Heart left ventricle (tissue), 16 donors: Measurements from ENCODE around the gene PRR14. TPM values are rescaled to one million over a fixed set of nuclear protein-coding genes. Genes with fewer than 3 reads are reported as not detected.

Experiments used
- ATAC-seq, 4 donors: fragments of 200-7000 bp; cut with Tn5 transposase; one replicate each; pipeline ENCODE4 v1.9.1; 2020 to 2022; ENCODE audit warnings: moderate library complexity in 4 of 4, mild to moderate bottlenecking in 3 of 4, moderate number of reproducible peaks in 1 of 4
- DNase-seq, 5 donors: peaks; one replicate each; pipeline ENCODE4 v3.0.0-alpha.2; 2020
- H3K27ac ChIP-seq, 12 donors: fragments of 200-600 bp; sonication (generic) in 4 of 12; one replicate each; pipeline versions ENCODE4 v1.5.0 to v1.8.0; 2016 to 2022; ENCODE audit warnings: mild to moderate bottlenecking in 2 of 12
- H3K27me3 ChIP-seq, 9 donors: fragments of 200-600 bp; sonication (generic) in 2 of 9; one replicate each; pipeline versions ENCODE4 v1.5.1 to v1.8.0; 2016 to 2022; ENCODE audit warnings: mild to moderate bottlenecking in 3 of 9
- H3K36me3 ChIP-seq, 9 donors: fragments of 200-600 bp; sonication (generic) in 2 of 9; one replicate each; pipeline versions ENCODE4 v1.5.0 to v1.8.0; 2018 to 2022; ENCODE audit warnings: mild to moderate bottlenecking in 2 of 9
- H3K4me1 ChIP-seq, 12 donors: fragments of 200-600 bp; sonication (generic) in 4 of 12; one replicate each; pipeline versions ENCODE4 v1.5.0 to v1.8.0; 2016 to 2022; ENCODE audit warnings: mild to moderate bottlenecking in 3 of 12
- H3K4me3 ChIP-seq, 12 donors: fragments of 200-600 bp; sonication (generic) in 4 of 12; one replicate each; pipeline versions ENCODE4 v1.5.0 to v1.8.0; 2017 to 2022; ENCODE audit warnings: mild to moderate bottlenecking in 9 of 12, moderate library complexity in 4 of 12
- H3K9me3 ChIP-seq, 12 donors: fragments of 200-600 bp; sonication (generic) in 4 of 12; one replicate each; pipeline versions ENCODE4 v1.5.0 to v1.8.0; 2016 to 2022; ENCODE audit warnings: mild to moderate bottlenecking in 1 of 12
- POLR2A ChIP-seq, 2 donors: fragments of 450-650 bp; IDR thresholded peaks; one replicate each; pipeline ENCODE4 v1.6.1; 2017; ENCODE audit warnings: antibody characterized with exemption in 2 of 2, mild to moderate bottlenecking in 2 of 2, moderate library complexity in 2 of 2
- WGBS, 4 donors: extraction: QIAGEN DNeasy Blood & Tissue Kit in 2 of 4; methylation state at CpG; one replicate each; pipeline versions ENCODE4 v1.1.5 to v1.1.7; 2013 to 2018; 5-methylcytosine and 5-hydroxymethylcytosine counted together
- intact Hi-C, 10 donors: fragments of 100-400 bp; cut with DNase I; formaldehyde crosslinking; loops; one replicate each; pipeline versions ENCODE4 v1.11.1 to v1.14.2; 2022
- polyA plus RNA-seq, 2 donors: library from polyadenylated mRNA; stranded (reverse); fragments of 200-250 nt; gene quantifications; one replicate each; pipeline ENCODE4 v1.2.3, GENCODE V29; 2013
- total RNA-seq, 9 donors: library from RNA; depleted of rRNA in 2 of 9; stranded (reverse); fragments of >200 nt in 2 of 9; fragmentation: NEBNext Ultra II Directional in 3 of 9; extraction: Animal tissue kit (Norgen Biotek cat#: 25700) in 3 of 9; gene quantifications; one replicate each; pipeline versions ENCODE4 v1.1.0 to v1.2.4, GENCODE V29; 2016 to 2023
- TF ChIP-seq, protein P1 (sequence below), 12 donors: fragments of 200-600 bp; sonication (generic) in 4 of 12; IDR thresholded peaks; one replicate each; pipeline versions ENCODE4 v1.5.0 to v1.8.0; 2018 to 2022; ENCODE audit warnings: antibody characterized with exemption in 12 of 12, mild to moderate bottlenecking in 5 of 12
- donor health status: ischemic (EF 13 %, LVEDD 7.1; RV severe dilation, severe dysfunction).
- donor health status: healthy with polysubstance abuse.
- donor health status: DM: no; HTN: yes; CAD: no.
- donor health status: DM: no; HTN: no; CAD: no.
- donor health status: ischemic (EF 25% LVEDD 6.9; RV normal size, moderate dysfunction).
- donor health status: ischemic (EF 25% LVEDD 5.7; RV mildly dilated, moderate dysfunction).
- donor health status: healthy.
- donor health status: DM: yes; HTN: yes; CAD: no.
- donor health status: ischemic (EF 35%, LVEDD 5.7; RV mildly dilated, moderate dysfunction).
- donor health status: nonischemic (EF 11% LVEDD 7.7; RV severe dilation, severe dysfunction).
- donor health status: DM: yes; HTN: yes; CAD: no.
- donor health status: PGD.
- donor health status: ischemic (EF 29% LVEDD 5.4; RV normal size, mild dysfunction).
- donor health status: nonischemic (EF 23%, LVEDD 6.1; RV moderate dilation, normal function).

The PRR14 gene
- total and polyA plus RNA-seq, 11 donors, result 12.3 to 26.6 (median 22.1) TPM

DNA sequence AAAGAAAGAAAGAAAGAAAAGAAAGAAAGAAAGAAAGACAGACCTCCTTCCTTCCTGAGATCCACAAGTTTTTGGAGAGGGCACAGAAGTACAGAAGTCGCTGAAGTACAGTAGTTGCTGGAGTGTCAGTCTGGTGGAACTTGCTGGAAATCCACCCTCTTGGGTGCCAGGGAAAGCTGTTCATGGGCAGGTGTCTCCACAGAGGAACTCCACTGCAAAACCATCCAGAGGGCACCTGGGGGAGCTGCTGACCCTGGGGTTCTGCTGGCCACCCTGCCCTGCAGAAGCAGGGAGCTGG is 3.5 kb upstream of the PRR14 start:
- WGBS, 4 donors, result 73 to 90% (median 78%) methylated on average over 1 of the region's 1 CpG
- H3K4me3 ChIP-seq, result no peak overlapping the region
- H3K9me3 ChIP-seq, result no peaks in the 10 kb centered on the region
- H3K4me1 ChIP-seq, result peaks cover 0 to 17% (median 8%) of the 10 kb centered on the region in 12 donors
- DNase-seq (no peak), ATAC-seq (no peak)
- TF ChIP-seq, protein P1, sequence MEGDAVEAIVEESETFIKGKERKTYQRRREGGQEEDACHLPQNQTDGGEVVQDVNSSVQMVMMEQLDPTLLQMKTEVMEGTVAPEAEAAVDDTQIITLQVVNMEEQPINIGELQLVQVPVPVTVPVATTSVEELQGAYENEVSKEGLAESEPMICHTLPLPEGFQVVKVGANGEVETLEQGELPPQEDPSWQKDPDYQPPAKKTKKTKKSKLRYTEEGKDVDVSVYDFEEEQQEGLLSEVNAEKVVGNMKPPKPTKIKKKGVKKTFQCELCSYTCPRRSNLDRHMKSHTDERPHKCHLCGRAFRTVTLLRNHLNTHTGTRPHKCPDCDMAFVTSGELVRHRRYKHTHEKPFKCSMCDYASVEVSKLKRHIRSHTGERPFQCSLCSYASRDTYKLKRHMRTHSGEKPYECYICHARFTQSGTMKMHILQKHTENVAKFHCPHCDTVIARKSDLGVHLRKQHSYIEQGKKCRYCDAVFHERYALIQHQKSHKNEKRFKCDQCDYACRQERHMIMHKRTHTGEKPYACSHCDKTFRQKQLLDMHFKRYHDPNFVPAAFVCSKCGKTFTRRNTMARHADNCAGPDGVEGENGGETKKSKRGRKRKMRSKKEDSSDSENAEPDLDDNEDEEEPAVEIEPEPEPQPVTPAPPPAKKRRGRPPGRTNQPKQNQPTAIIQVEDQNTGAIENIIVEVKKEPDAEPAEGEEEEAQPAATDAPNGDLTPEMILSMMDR (IDR thresholded peaks at IDR 0.05), result no peak
- no peak for TF ChIP-seq POLR2A (IDR thresholded peaks at IDR 0.05)
- intact Hi-C loops, result loop anchor here in 2 of 10 donors (5.0 to 10.0 kb wide), 2 partner anchors 62 to 670 kb away; partner anchors contain the start of gene ZNF785 (in 1 of the 2)
- no peaks in the 10 kb centered on the region for H3K27me3 ChIP-seq
- H3K27ac ChIP-seq, result no peak overlapping the region
- H3K36me3 ChIP-seq, result peaks cover 0 to under 1% (median 0%) of the 10 kb centered on the region in 9 donors

DNA sequence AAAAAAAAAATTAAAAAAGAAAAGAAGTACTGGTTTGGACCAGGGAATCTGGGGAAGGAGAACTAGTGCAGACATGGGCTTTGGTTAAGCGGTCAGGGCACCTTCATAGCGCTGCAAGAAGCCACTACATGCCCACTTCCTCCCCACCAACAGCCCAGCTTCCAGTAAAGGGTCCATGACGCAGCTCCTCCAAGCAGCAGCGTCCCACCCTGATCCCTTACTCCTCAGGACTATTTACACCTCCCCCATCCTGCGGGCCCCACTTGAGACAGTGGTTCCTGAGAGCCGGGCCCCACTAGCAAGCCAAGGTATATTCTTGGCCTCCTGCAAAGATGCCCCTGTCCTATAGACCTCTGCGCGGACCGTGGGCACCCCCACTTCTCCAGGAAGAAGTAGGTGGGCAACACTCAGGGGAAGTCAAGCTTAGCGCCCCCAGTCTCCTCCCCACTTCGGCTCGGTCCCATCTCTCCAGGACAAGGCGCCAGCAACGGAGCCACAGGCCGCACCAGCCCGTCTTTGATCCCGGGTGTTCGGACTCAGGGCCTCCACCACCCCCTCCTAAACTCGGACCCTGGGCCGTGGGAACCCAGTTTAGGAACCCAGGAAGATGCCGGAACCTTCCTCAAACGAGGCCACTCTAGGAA is 913 bp upstream of the PRR14 start:
- peak overlapping the region; percentile 69 to 99 (median 95) for H3K27ac ChIP-seq
- intact Hi-C loops, result loop anchor here in 6 of 10 donors (1.0 to 10.0 kb wide), 8 partner anchors 8 to 673 kb away; partner anchors contain the start of genes ZNF785 (in 2 of the 6), FBRS (in 1 of the 6), SRCAP (in 1 of the 6) and ZNF688 (in 1 of the 6)
- ATAC-seq, result peak in 1 of 4 donors; percentile 7
- TF ChIP-seq, protein P1 (IDR thresholded peaks at IDR 0.05), result no peak
- no peak for TF ChIP-seq POLR2A (IDR thresholded peaks at IDR 0.05)
- 37 to 69% (median 45%) methylated on average over 17 to 22 of the region's 22 CpGs for WGBS, 4 donors
- peak in 2 of 5 donors; percentile 49 to 76 for DNase-seq
- H3K4me1 ChIP-seq, result peaks cover 0 to 26% (median 14%) of the 10 kb centered on the region in 12 donors
- H3K36me3 ChIP-seq, result peaks cover 0 to 27% (median 24%) of the 10 kb centered on the region in 9 donors
- peak overlapping the region in 11 of 12 donors; percentile 30 to 93 (median 70) for H3K4me3 ChIP-seq
- H3K27me3 ChIP-seq, result no peaks in the 10 kb centered on the region
- no peaks in the 10 kb centered on the region for H3K9me3 ChIP-seq

DNA sequence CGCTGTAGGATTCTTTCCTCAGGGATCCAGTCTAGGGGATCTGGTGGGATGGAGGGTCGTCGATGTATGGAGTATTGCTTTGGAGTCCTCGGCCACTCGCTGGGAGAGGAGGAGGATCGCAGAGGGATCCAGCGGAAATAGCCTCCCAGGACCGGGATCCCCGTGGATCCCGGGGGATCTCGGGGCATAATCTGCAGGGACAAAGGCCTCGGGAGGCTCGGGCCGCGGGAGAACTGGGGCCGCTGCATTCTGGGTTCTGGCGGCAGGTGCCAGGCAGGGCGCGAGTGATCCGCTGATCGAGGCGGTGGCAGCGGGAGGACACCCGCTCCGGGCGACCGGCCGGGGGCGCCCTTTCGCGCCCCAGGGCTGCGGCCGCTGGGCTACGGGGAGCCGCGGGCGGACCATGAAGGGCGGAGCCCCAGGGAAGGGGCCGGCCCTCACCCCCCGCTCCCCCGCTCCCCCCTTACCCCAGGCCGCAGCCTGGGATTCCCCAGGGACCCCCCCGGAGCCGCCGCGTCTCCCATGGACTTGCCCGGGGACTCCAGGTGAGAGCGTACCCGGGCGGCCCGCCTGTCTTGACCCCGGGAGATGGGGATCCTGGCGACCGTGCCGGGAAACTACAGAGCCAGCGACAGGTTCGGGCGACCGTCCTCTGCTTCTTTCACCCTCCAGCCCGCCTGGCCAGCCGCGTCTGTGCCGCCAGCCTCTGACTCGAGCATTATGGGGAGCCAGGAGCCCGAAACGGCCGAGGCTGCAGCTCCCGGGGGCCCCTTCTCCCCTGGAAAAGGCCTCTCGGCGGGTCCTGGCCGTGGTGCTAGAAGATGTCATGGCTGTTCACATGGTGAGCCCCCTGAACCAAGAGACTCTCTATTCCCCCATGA is 604 bp downstream of the PRR14 start:
- ATAC-seq (peak; percentile 24 to 77 (median 60)), DNase-seq (peak; percentile 71 to 87 (median 75))
- intact Hi-C loops, result loop anchor here in 3 of 10 donors (2.0 to 10.0 kb wide), 4 partner anchors 47 to 127 kb away; partner anchors contain the start of genes SRCAP (in 1 of the 3), ZNF688 (in 1 of the 3), ZNF768 (in 1 of the 3) and ZNF785 (in 1 of the 3)
- TF ChIP-seq, protein P1 (IDR thresholded peaks at IDR 0.05), result peak; percentile 53 to 84 (median 72)
- TF ChIP-seq POLR2A (IDR thresholded peaks at IDR 0.05), result no peak
- peak overlapping the region; percentile 67 to 99 (median 95) for H3K27ac ChIP-seq
- H3K4me1 ChIP-seq, result peaks cover 0 to 26% (median 14%) of the 10 kb centered on the region in 12 donors
- 0 to 1% (median 1%) methylated on average over 17 to 71 of the region's 71 CpGs for WGBS, 4 donors
- no peaks in the 10 kb centered on the region for H3K27me3 ChIP-seq
- H3K9me3 ChIP-seq, result no peaks in the 10 kb centered on the region
- H3K36me3 ChIP-seq, result peaks cover 0 to 42% (median 39%) of the 10 kb centered on the region in 9 donors
- peak overlapping the region; percentile 60 to 93 (median 76) for H3K4me3 ChIP-seq
